Stimulated activated CD4-positive, alpha-beta T cell treated with anti-CD3 and anti-CD28 coated beads, Interleukin-4, amount 100 ng/mL, for 4 hours (primary cell): ENCODE results near the gene SAPCD2.

ENCODE experiments used
- DNase-seq, 2 experiments: peaks; one replicate each; pipeline ENCODE4 v3.0.0-alpha.2; 2020

The SAPCD2 gene

GRCh38 chr9:137030538-137031527, 39.5 kb downstream of the SAPCD2 start:
- DNase-seq = peak in 1 of 2 experiments; percentile 34

- DNase-seq = no peak
These were observed 40.4 kb downstream of the SAPCD2 start for GRCh38 chr9:137030006-137030405.

GRCh38 chr9:137029058-137029936, 41.1 kb downstream of the SAPCD2 start:
- peak; percentile 50 to 74 for DNase-seq

- peak; percentile 47 to 70 for DNase-seq
These were observed 41.9 kb downstream of the SAPCD2 start for GRCh38 chr9:137028263-137029057.

GRCh38 chr9:137027369-137028262, 42.7 kb downstream of the SAPCD2 start, which contains the start of gene ABCA2:
Gene ABCA2 (minus strand): TSS chr9:137028237. CDS start chr9:137028140, 97 bp downstream.
- no peak for DNase-seq

- DNase-seq = no peak
These were observed 43.5 kb downstream of the SAPCD2 start for GRCh38 chr9:137026828-137027227.

GRCh38 chr9:137026384-137026783, 44.0 kb downstream of the SAPCD2 start:
- DNase-seq = no peak

GRCh38 chr9:137025517-137025966, 44.8 kb downstream of the SAPCD2 start:
- no peak for DNase-seq

GRCh38 chr9:137023583-137023991, 46.8 kb downstream of the SAPCD2 start:
- no peak for DNase-seq

GRCh38 chr9:137023157-137023556, 47.2 kb downstream of the SAPCD2 start:
- DNase-seq = no peak

- no peak for DNase-seq
These were observed 47.7 kb downstream of the SAPCD2 start for GRCh38 chr9:137022662-137023008.

- DNase-seq = peak; percentile 64 to 71
These were observed 48.2 kb downstream of the SAPCD2 start for GRCh38 chr9:137021979-137022661.

GRCh38 chr9:137021568-137021978, 48.8 kb downstream of the SAPCD2 start:
- DNase-seq = no peak

- no peak for DNase-seq
These were observed 49.4 kb downstream of the SAPCD2 start for GRCh38 chr9:137020771-137021567.

GRCh38 chr9:137019891-137020683, 50.3 kb downstream of the SAPCD2 start:
- DNase-seq = no peak

- DNase-seq = no peak
These were observed 51.4 kb downstream of the SAPCD2 start for GRCh38 chr9:137018761-137019559.

- no peak for DNase-seq
These were observed 52.4 kb downstream of the SAPCD2 start for GRCh38 chr9:137017791-137018497.
